SU-DHL-6 (cell line): ENCODE data around the gene GAGE10.
"Not testable (repeated sequence)": the region's sequence is repeated elsewhere in the genome, so short reads cannot be mapped to it uniquely, and the experiment has no call there.

Experiments
- H2AFZ ChIP-seq: fragments of 200-600 bp; sonication (generic); 2 replicates; pipeline ENCODE4 v1.6.1; 2014; ENCODE audit warnings: low read depth, mild to moderate bottlenecking, moderate library complexity, mixed read lengths, antibody characterized with exemption, low read length; ENCODE audit not compliant: severe bottlenecking
- H3F3A ChIP-seq: fragments of 200-600 bp; shearing (Covaris generic); 2 replicates; pipeline ENCODE4 v1.6.0; 2016; ENCODE audit warnings: antibody characterized with exemption, mild to moderate bottlenecking; ENCODE audit not compliant: insufficient read depth
- H3K27ac ChIP-seq: fragments of 200-600 bp; sonication (generic); 2 replicates; pipeline ENCODE4 v1.5.1; 2016; ENCODE audit warnings: low read depth, mild to moderate bottlenecking, low read length, moderate library complexity, mixed read lengths
- H3K27me3 ChIP-seq: fragments of 200-600 bp; sonication (generic), shearing (Covaris generic); 2 replicates; pipeline ENCODE4 v1.6.0; 2014; ENCODE audit warnings: mild to moderate bottlenecking, low read length
- H3K36me3 ChIP-seq: fragments of 200-600 bp; sonication (generic); 2 replicates; pipeline ENCODE4 v1.6.1; 2014; ENCODE audit warnings: mild to moderate bottlenecking, low read length, mixed read lengths
- H3K4me2 ChIP-seq: fragments of 300-600, 200-600 bp; shearing (Covaris generic), sonication (generic); 2 replicates; pipeline ENCODE4 v1.6.0; 2014; ENCODE audit warnings: low read length, low read depth, mild to moderate bottlenecking; ENCODE audit not compliant: poor library complexity, severe bottlenecking
- H3K4me3 ChIP-seq: fragments of 200-600 bp; sonication (generic); 2 replicates; pipeline ENCODE4 v1.5.1; 2014; ENCODE audit warnings: antibody characterized with exemption, low read length, mild to moderate bottlenecking, mixed read lengths; ENCODE audit not compliant: insufficient read depth, poor library complexity, severe bottlenecking
- H3K79me2 ChIP-seq: fragments of 200-600 bp; sonication (generic); 2 replicates; pipeline ENCODE4 v1.6.1; 2014; ENCODE audit warnings: mild to moderate bottlenecking, low read length, moderate library complexity; ENCODE audit not compliant: insufficient read depth
- H3K9ac ChIP-seq: fragments of 200-600 bp; sonication (generic); 2 replicates; pipeline ENCODE4 v1.7.0; 2014; ENCODE audit warnings: mild to moderate bottlenecking, low read length
- H3K9me2 ChIP-seq: fragments of 200-600 bp; sonication (generic); replicated peaks from 2 replicates; pipeline ENCODE4 v1.6.1; 2014; ENCODE audit warnings: low read length; ENCODE audit not compliant: insufficient read depth
- H3K9me3 ChIP-seq: fragments of 200-600 bp; sonication (generic); 2 replicates; pipeline ENCODE4 v1.6.1; 2014; ENCODE audit warnings: low read length, mixed read lengths; ENCODE audit not compliant: insufficient read depth
- H4K20me1 ChIP-seq: fragments of 200-600 bp; sonication (generic); 2 replicates; pipeline ENCODE4 v1.6.1; 2014; ENCODE audit warnings: low read depth, mild to moderate bottlenecking, antibody characterized with exemption, low read length, moderate library complexity, mixed read lengths
- EZH2phosphoT487 ChIP-seq: fragments of 200-600 bp; sonication (generic), shearing (Covaris generic); conservative IDR thresholded peaks from 2 replicates; pipeline ENCODE4 v1.6.1; 2018; ENCODE audit warnings: mild to moderate bottlenecking, antibody characterized with exemption, low read length, moderate library complexity, mixed read lengths
- TF ChIP-seq, protein P1 (sequence below): fragments of 200-600 bp; sonication (generic); IDR thresholded peaks from one replicate; pipeline ENCODE4 v1.5.1; 2017; ENCODE audit warnings: antibody characterized with exemption, mild to moderate bottlenecking, low read length, moderate library complexity; ENCODE audit not compliant: insufficient read depth, poor library complexity, severe bottlenecking

GAGE10 gene

GRCh38 chrX:49291615-49292337, 11.7 kb upstream of the GAGE10 start:
- Histone ChIP-seq H3K27ac (no peak overlapping the region), H4K20me1 (no peaks in the 10 kb centered on the region), H3K79me2 (no peaks in the 10 kb centered on the region), H3K4me3 (no peak overlapping the region), H2AFZ (no peak overlapping the region), H3K9ac (no peak overlapping the region), H3K36me3 (no peaks in the 10 kb centered on the region), H3K9me3 (no peaks in the 10 kb centered on the region), H3F3A (no peaks in the 10 kb centered on the region), H3K4me2 (no peak overlapping the region), H3K9me2 (no peaks in the 10 kb centered on the region), H3K27me3 (no peaks in the 10 kb centered on the region)
- TF ChIP-seq, protein P1, sequence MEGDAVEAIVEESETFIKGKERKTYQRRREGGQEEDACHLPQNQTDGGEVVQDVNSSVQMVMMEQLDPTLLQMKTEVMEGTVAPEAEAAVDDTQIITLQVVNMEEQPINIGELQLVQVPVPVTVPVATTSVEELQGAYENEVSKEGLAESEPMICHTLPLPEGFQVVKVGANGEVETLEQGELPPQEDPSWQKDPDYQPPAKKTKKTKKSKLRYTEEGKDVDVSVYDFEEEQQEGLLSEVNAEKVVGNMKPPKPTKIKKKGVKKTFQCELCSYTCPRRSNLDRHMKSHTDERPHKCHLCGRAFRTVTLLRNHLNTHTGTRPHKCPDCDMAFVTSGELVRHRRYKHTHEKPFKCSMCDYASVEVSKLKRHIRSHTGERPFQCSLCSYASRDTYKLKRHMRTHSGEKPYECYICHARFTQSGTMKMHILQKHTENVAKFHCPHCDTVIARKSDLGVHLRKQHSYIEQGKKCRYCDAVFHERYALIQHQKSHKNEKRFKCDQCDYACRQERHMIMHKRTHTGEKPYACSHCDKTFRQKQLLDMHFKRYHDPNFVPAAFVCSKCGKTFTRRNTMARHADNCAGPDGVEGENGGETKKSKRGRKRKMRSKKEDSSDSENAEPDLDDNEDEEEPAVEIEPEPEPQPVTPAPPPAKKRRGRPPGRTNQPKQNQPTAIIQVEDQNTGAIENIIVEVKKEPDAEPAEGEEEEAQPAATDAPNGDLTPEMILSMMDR: peak; percentile 62
- no peak for TF ChIP-seq EZH2phosphoT487

DNA sequence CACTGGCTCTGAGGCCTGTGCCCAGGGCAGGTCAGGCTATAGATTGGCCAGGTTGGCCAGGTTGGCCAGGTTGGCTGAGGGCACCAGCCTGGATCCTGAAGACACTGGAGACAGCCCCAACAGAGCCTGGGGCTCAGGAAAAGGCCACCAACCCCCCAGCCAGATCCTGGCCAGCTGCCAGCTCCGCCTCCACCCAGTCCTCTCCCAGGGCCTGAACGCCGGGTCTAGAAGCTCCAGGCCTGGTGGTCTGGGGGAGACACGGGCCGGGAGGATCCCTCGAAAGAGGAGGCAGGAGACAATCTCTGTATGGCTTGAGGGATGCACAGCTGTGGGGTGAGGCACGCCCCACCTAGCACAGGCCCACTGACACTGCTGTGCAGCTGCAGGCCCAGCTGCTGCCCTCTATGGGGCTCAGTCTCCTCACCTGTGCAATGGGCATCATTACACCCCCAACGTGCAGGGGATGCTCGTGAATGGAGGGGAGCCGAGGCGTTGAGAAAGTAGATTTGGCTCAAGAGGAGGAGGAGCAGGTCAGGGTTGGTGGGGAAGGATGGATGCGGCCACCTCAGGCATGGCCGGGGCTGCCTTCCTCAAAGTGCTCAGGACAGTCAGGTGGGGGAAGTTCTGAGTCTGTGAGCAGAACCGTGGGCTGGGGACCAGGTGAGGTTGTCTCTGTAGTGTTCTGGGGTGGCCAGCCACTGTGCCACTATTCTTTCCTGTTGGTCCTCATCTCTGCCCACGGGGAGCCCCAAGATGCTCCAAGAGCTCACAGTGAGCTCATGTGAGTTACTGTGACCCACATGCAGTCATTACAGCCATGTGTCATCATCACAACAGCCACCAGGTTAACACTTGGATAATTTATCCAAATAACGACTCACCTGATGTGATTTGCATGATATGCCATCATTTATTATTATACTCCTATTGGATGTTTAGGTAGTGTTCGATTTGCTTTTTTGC, 10.8 kb upstream of the GAGE10 start:
- Histone ChIP-seq H3K27ac (no peak overlapping the region), H2AFZ (no peak overlapping the region), H3K9me2 (no peaks in the 10 kb centered on the region), H3K79me2 (no peaks in the 10 kb centered on the region), H3K27me3 (no peaks in the 10 kb centered on the region), H3F3A (no peaks in the 10 kb centered on the region), H3K9ac (no peak overlapping the region), H3K4me2 (no peak overlapping the region), H3K36me3 (no peaks in the 10 kb centered on the region), H3K4me3 (no peak overlapping the region), H3K9me3 (no peaks in the 10 kb centered on the region), H4K20me1 (no peaks in the 10 kb centered on the region)
- TF ChIP-seq, protein P1: no peak
- TF ChIP-seq EZH2phosphoT487: no peak

DNA sequence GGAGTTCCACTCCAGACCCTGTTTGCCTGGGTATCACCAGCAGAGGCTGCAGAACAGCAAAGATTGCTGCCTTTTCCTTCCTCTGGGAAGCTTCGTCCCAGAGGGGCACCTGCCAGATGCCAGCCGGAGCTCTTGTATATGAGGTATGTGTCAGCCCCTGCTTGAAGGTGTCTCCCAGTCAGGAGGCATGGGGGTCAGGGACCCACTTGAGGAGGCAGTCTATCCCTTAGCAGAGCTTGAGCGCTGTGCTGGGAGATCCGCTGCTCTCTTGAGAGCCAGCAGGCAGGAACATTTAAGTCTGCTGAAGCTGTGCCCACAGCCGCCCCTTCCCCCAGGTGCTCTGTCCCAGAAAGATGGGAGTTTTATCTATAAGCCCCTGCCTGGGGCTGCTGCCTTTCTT, 4.2 kb upstream of the GAGE10 start:
- not testable (repeated sequence) for H3K9ac ChIP-seq, H3K9me3 ChIP-seq, H4K20me1 ChIP-seq, H3K79me2 ChIP-seq, H3F3A ChIP-seq, H3K27ac ChIP-seq, H3K27me3 ChIP-seq, H3K4me3 ChIP-seq, H3K36me3 ChIP-seq, H2AFZ ChIP-seq, H3K4me2 ChIP-seq, H3K9me2 ChIP-seq

DNA sequence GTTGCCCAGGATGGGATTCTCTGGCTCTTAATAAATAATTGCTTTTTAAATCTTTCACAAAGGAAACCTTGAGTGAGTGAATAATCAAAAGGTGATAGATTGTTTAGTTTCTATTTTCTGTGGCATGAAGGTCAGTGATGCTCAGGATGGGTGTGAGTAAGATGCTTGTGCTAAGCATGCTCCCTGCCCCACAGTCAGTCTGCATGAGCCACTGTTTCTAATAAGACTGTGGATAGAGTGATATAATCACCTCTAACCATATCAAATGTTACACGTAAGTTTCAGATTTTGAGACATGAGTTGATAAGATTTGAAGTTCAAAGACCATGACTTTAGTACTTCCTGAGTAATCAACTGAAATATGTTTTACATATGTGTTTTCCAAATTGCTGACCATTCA, 2.7 kb upstream of the GAGE10 start:
- no peak overlapping the region for H3K4me3 ChIP-seq
- H4K20me1 ChIP-seq: no peaks in the 10 kb centered on the region
- H3K4me2 ChIP-seq: no peak overlapping the region
- no peaks in the 10 kb centered on the region for H3K9me3 ChIP-seq
- no peaks in the 10 kb centered on the region for H3F3A ChIP-seq
- no peaks in the 10 kb centered on the region for H3K79me2 ChIP-seq
- H3K9ac ChIP-seq: no peak overlapping the region
- no peaks in the 10 kb centered on the region for H3K9me2 ChIP-seq
- H3K27me3 ChIP-seq: no peaks in the 10 kb centered on the region
- no peak overlapping the region for H2AFZ ChIP-seq
- TF ChIP-seq, protein P1: no peak
- TF ChIP-seq EZH2phosphoT487: no peak
- no peak overlapping the region for H3K27ac ChIP-seq
- H3K36me3 ChIP-seq: no peaks in the 10 kb centered on the region

- not testable (repeated sequence) for H3K79me2 ChIP-seq, H4K20me1 ChIP-seq, H3K9me2 ChIP-seq, H3K9ac ChIP-seq, H3K27me3 ChIP-seq, H3K4me3 ChIP-seq, H3K4me2 ChIP-seq, H3K9me3 ChIP-seq, H3K27ac ChIP-seq, H2AFZ ChIP-seq, H3F3A ChIP-seq, H3K36me3 ChIP-seq
These were observed 4.3 kb downstream of the GAGE10 start for GRCh38 chrX:49307775-49308174.
